Neuronal stem cell (in vitro differentiated cells): ENCODE results near the gene CAMK1D.
A peak's percentile ranks its signal among the peaks of the same experiment; 100 is the strongest.

Source experiments
- DNase-seq: peaks from one replicate; pipeline ENCODE4 v3.0.0-alpha.2; 2013; ENCODE audit warnings: low spot score
- H2AFZ ChIP-seq: one replicate; pipeline ENCODE4 v1.6.1; 2013; ENCODE audit warnings: mild to moderate bottlenecking, low read length, inconsistent platforms
- H2AK5ac ChIP-seq: 2 replicates; pipeline ENCODE4 v1.6.1; 2013; ENCODE audit warnings: low read depth, mild to moderate bottlenecking, inconsistent platforms, low read length, moderate library complexity, mixed read lengths
- H2BK120ac ChIP-seq: 2 replicates; pipeline ENCODE4 v1.6.1; 2013; ENCODE audit warnings: low read depth, mild to moderate bottlenecking, inconsistent platforms, low read length, moderate library complexity, mixed read lengths
- H2BK12ac ChIP-seq: one replicate; pipeline ENCODE4 v1.6.1; 2013; ENCODE audit warnings: low read length, inconsistent platforms
- H2BK15ac ChIP-seq: 2 replicates; pipeline ENCODE4 v1.6.1; 2013; ENCODE audit warnings: mild to moderate bottlenecking, low read length, inconsistent platforms, mixed read lengths
- H2BK5ac ChIP-seq: one replicate; pipeline ENCODE4 v1.6.1; 2013; ENCODE audit warnings: inconsistent platforms, mild to moderate bottlenecking, low read length, moderate library complexity
- H3K14ac ChIP-seq: one replicate; pipeline ENCODE4 v1.6.1; 2013; ENCODE audit warnings: low read length, inconsistent platforms
- H3K18ac ChIP-seq: 2 replicates; pipeline ENCODE4 v1.6.1; 2013; ENCODE audit warnings: low read length, inconsistent platforms
- H3K23ac ChIP-seq: 2 replicates; pipeline ENCODE4 v1.6.1; 2013; ENCODE audit warnings: low read depth, mild to moderate bottlenecking, mixed read lengths, low read length, inconsistent platforms; ENCODE audit not compliant: poor library complexity
- H3K27ac ChIP-seq: replicated peaks from 3 replicates; pipeline ENCODE4 v1.5.1; 2013; ENCODE audit warnings: low read length, inconsistent platforms
- H3K27me3 ChIP-seq, 3 experiments: 2 replicates each; pipeline ENCODE4 v1.6.1; 2013; ENCODE audit warnings: low read length in 3 of 3, mild to moderate bottlenecking in 2 of 3, inconsistent platforms in 1 of 3, low read depth in 1 of 3, mixed read lengths in 1 of 3, moderate library complexity in 1 of 3; ENCODE audit not compliant: control insufficient read depth in 3 of 3, insufficient read depth in 3 of 3
- H3K36me3 ChIP-seq, 2 donors: replicated peaks in 1 of 2; 2 replicates each; pipeline ENCODE4 v1.6.1; 2013; ENCODE audit warnings: low read length in 2 of 2; ENCODE audit not compliant: control insufficient read depth in 2 of 2, insufficient read depth in 2 of 2
- H3K4ac ChIP-seq: 2 replicates; pipeline ENCODE4 v1.6.1; 2013; ENCODE audit warnings: inconsistent platforms, mild to moderate bottlenecking, low read length, moderate library complexity
- H3K4me1 ChIP-seq, 2 donors: 1 replicate in 1 of 2; 2 replicates in 1 of 2; pipeline ENCODE4 v1.6.1; 2013; ENCODE audit warnings: low read length in 2 of 2, low read depth in 1 of 2; ENCODE audit not compliant: control insufficient read depth in 2 of 2, insufficient read depth in 1 of 2
- H3K4me2 ChIP-seq: one replicate; pipeline ENCODE4 v1.6.1; 2013; ENCODE audit warnings: mild to moderate bottlenecking, low read length, inconsistent platforms; ENCODE audit not compliant: insufficient read depth, poor library complexity, severe bottlenecking
- H3K4me3 ChIP-seq, 2 donors: 2 replicates each; pipeline ENCODE4 v1.5.1; 2013; ENCODE audit warnings: low read length in 2 of 2, mild to moderate bottlenecking in 2 of 2, inconsistent platforms in 1 of 2, moderate library complexity in 1 of 2
- H3K79me1 ChIP-seq: one replicate; pipeline ENCODE4 v1.6.1; 2013; ENCODE audit warnings: low read depth, mild to moderate bottlenecking, inconsistent platforms, low read length, moderate library complexity
- H3K9ac ChIP-seq: one replicate; pipeline ENCODE4 v1.6.1; 2013; ENCODE audit warnings: mild to moderate bottlenecking, low read depth, low read length, inconsistent platforms; ENCODE audit not compliant: poor library complexity
- H3K9me3 ChIP-seq, 2 donors: replicated peaks in 1 of 2; 2 replicates each; pipeline versions ENCODE3 to v1.6.1; 2013; ENCODE audit warnings: low read length in 2 of 2, mild to moderate bottlenecking in 2 of 2, inconsistent platforms in 1 of 2, low read depth in 1 of 2, mixed read lengths in 1 of 2, moderate library complexity in 1 of 2; ENCODE audit not compliant: control insufficient read depth in 2 of 2, insufficient read depth in 1 of 2
- H4K8ac ChIP-seq: one replicate; pipeline ENCODE4 v1.6.1; 2013; ENCODE audit warnings: low read depth, mild to moderate bottlenecking, inconsistent platforms, low read length, moderate library complexity
- H4K91ac ChIP-seq: one replicate; pipeline ENCODE4 v1.6.1; 2013; ENCODE audit warnings: low read length, low read depth, mild to moderate bottlenecking, inconsistent platforms; ENCODE audit not compliant: poor library complexity
- WGBS, 2 donors: extraction: QIAGEN DNeasy Blood & Tissue Kit; methylation state at CpG; one replicate each; pipeline ENCODE4 v1.1.7; 2013; ENCODE audit warnings: missing lambda C conversion rate in 2 of 2, mixed read lengths in 1 of 2; ENCODE audit not compliant: insufficient read length in 2 of 2, insufficient replicate concordance in 1 of 2; ENCODE audit errors: extremely low coverage in 2 of 2; 5-methylcytosine and 5-hydroxymethylcytosine counted together

The CAMK1D gene

DNA sequence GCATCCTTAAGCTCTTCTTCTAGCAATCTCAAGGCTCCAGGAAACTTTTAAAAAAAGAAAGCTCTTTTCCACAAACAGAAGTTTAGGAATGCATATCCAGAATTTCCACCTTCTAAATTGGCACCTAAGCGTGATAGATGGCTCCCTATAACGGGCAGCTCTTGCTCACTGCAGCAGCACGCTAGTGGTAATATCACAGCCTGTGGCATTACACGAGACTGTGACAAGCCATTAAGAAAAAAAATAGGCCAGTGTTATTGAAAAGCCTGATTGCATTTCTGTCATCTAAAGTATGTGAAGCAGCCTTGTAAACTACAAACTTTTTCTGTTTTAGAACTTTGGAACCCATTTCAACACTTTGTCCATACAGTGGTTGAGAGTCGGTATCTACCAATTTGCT lies 263.8 kb downstream of the CAMK1D start:
- Histone ChIP-seq H3K27ac (no peak overlapping the region), H3K36me3 (no peaks in the 10 kb centered on the region), H4K91ac (no peak overlapping the region), H3K4ac (no peak overlapping the region), H3K4me2 (no peak overlapping the region), H2AK5ac (no peak overlapping the region), H3K4me1 (peaks cover 0 to 12% of the 10 kb centered on the region in 2 donors), H3K23ac (no peak overlapping the region), H3K9ac (no peak overlapping the region), H4K8ac (no peak overlapping the region), H2BK120ac (no peak overlapping the region), H3K18ac (no peak overlapping the region), H3K27me3 (no peaks in the 10 kb centered on the region), H2BK5ac (no peak overlapping the region), H2AFZ (no peak overlapping the region), H2BK12ac (no peak overlapping the region), H2BK15ac (no peak overlapping the region), H3K79me1 (no peaks in the 10 kb centered on the region), H3K14ac (no peak overlapping the region), H3K9me3 (peaks cover 4 to 6% of the 10 kb centered on the region in 2 donors), H3K4me3 (no peak overlapping the region)
- DNase-seq = no peak
- WGBS, 2 donors = no CpG with 5 or more reads among the region's 5 CpGs

DNA sequence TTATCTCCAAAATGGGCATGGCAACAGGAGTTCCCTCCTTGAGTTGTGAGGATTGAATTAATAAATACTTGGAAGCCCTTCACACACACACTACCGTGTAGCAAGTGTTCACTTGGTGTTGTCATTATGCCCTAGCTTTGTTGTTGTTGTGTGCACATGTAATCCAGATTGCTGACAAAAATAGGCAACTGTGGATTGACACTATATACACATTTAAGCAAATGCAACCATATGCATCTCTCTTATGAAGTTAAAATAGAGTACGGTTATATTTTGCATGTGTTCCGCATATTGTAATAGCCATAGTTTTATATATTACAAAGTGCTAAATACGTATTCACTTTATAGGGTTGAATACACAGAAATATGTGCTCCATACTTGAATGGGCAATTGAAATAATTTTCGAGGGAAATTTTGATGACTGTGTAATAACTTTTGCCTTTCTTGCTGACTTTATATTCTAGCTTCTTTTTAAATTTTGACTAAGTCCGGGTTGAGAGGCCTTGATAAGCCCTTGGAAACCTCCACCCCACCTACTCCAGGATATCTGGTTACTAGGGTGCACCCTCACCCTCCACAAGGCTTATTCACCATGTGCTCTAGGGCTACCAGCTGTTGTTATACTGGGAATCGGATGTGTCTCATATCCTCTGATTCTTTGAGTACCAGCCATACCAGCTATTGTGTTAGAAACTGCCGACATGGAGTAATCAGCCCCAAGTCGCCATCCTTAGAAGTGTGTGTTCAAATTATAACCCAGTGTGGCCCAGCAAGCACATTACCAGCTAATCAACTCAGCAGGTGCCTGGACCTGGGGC lies 265.0 kb downstream of the CAMK1D start:
- H2AFZ ChIP-seq = no peak overlapping the region
- no peak overlapping the region for H2BK12ac ChIP-seq
- H2BK15ac ChIP-seq = no peak overlapping the region
- no CpG with 5 or more reads among the region's 9 CpGs for WGBS, 2 donors
- no peak overlapping the region for H3K14ac ChIP-seq
- H3K36me3 ChIP-seq = no peaks in the 10 kb centered on the region
- no peaks in the 10 kb centered on the region for H3K79me1 ChIP-seq
- H3K9ac ChIP-seq = no peak overlapping the region
- H3K27me3 ChIP-seq = no peaks in the 10 kb centered on the region
- no peak overlapping the region for H3K27ac ChIP-seq
- no peak overlapping the region for H3K4me2 ChIP-seq
- no peak overlapping the region for H2AK5ac ChIP-seq
- H2BK5ac ChIP-seq = no peak overlapping the region
- H3K4ac ChIP-seq = no peak overlapping the region
- peaks cover 0 to 4% of the 10 kb centered on the region in 2 donors for H3K9me3 ChIP-seq
- no peak overlapping the region for H3K4me3 ChIP-seq
- no peak overlapping the region for H4K91ac ChIP-seq
- no peak for DNase-seq
- peaks cover 0 to 14% of the 10 kb centered on the region in 2 donors for H3K4me1 ChIP-seq
- H2BK120ac ChIP-seq = no peak overlapping the region
- no peak overlapping the region for H3K18ac ChIP-seq
- H3K23ac ChIP-seq = no peak overlapping the region
- no peak overlapping the region for H4K8ac ChIP-seq

GRCh38 chr10:12615296-12616220 lies 266.2 kb downstream of the CAMK1D start:
- no peak overlapping the region for H3K27ac ChIP-seq
- no peak overlapping the region for H3K14ac ChIP-seq
- H3K36me3 ChIP-seq = no peaks in the 10 kb centered on the region
- no peak overlapping the region for H4K91ac ChIP-seq
- H3K4me2 ChIP-seq = no peak overlapping the region
- H2AK5ac ChIP-seq = no peak overlapping the region
- no peaks in the 10 kb centered on the region for H3K79me1 ChIP-seq
- DNase-seq = no peak
- H4K8ac ChIP-seq = no peak overlapping the region
- H3K18ac ChIP-seq = no peak overlapping the region
- no peak overlapping the region for H3K4ac ChIP-seq
- H2AFZ ChIP-seq = no peak overlapping the region
- H2BK120ac ChIP-seq = no peak overlapping the region
- peaks cover 0 to 14% of the 10 kb centered on the region in 2 donors for H3K4me1 ChIP-seq
- 100% methylated on average over 9 to 15 of the region's 17 CpGs for WGBS, 2 donors
- H2BK12ac ChIP-seq = no peak overlapping the region
- H2BK5ac ChIP-seq = no peak overlapping the region
- peak overlapping the region in 1 of 2 donors; percentile 70 for H3K4me3 ChIP-seq
- no peak overlapping the region for H3K23ac ChIP-seq
- H3K27me3 ChIP-seq = no peaks in the 10 kb centered on the region
- H2BK15ac ChIP-seq = no peak overlapping the region
- H3K9me3 ChIP-seq = peaks cover 0 to 4% of the 10 kb centered on the region in 2 donors
- H3K9ac ChIP-seq = no peak overlapping the region
